ENCODE results near the gene TYW1. TPM values are rescaled to one million over a fixed set of nuclear protein-coding genes. Genes with fewer than 3 reads are reported as not detected.
"Not testable (repeated sequence)": the region's sequence is repeated elsewhere in the genome, so short reads cannot be mapped to it uniquely, and the experiment has no call there.

The TYW1 gene
- total RNA-seq, 1 donor from 2014 or later, result 16.6 TPM

- Mint-ChIP-seq H3K27ac (ENCODE audit: unreplicated experiment) (peak overlapping the region; percentile 98), H3K4me3 (ENCODE audit: unreplicated experiment) (peak overlapping the region; percentile 98)
- Histone ChIP-seq H3K4me3 (ENCODE audit: insufficient read depth, low read depth, low read length) (peak overlapping the region; percentile 88), H3K36me3 (ENCODE audit: insufficient read depth, low read length) (peaks cover 15% of the 10 kb centered on the region), H3K79me2 (ENCODE audit: insufficient read depth, low read length) (peaks cover 38% of the 10 kb centered on the region), H3K4me2 (ENCODE audit: low read length) (peak overlapping the region; percentile 86), H3K27ac (ENCODE audit: low read depth, low read length) (peak overlapping the region; percentile 95), H3K9ac (ENCODE audit: low read length) (peak overlapping the region; percentile 97)
- not testable (repeated sequence) for H2AFZ ChIP-seq (ENCODE audit: low read depth, low read length); H3K27me3 Mint-ChIP-seq (ENCODE audit: low read depth, unreplicated experiment); H3K36me3 Mint-ChIP-seq (ENCODE audit: low read depth, unreplicated experiment); DNase-seq (ENCODE audit: low read depth); H3K4me1 Mint-ChIP-seq (ENCODE audit: low read depth, unreplicated experiment); H3K9me3 ChIP-seq (ENCODE audit: insufficient read depth, low read depth, low read length); H4K20me1 ChIP-seq (ENCODE audit: insufficient read depth, low read length); H3K9me3 Mint-ChIP-seq (ENCODE audit: unreplicated experiment); H3K4me1 ChIP-seq (ENCODE audit: insufficient read depth, low read length); H3K27me3 ChIP-seq (ENCODE audit: insufficient read depth, low read length)
- peak; percentile 32 for FAIRE-seq
Observed at GRCh38 chr7:66994051-66994450, 2.6 kb upstream of the TYW1 start.

GRCh38 chr7:66994691-66995049, 2.0 kb upstream of the TYW1 start:
- H3K9ac ChIP-seq (ENCODE audit: low read length), result peak overlapping the region; percentile 97
- TF ChIP-seq CTCF (IDR thresholded peaks at IDR 0.05; ENCODE audit: insufficient read depth, low read depth, low read length), result peak; percentile 29
- not testable (repeated sequence) for H2AFZ ChIP-seq (ENCODE audit: low read depth, low read length)

GRCh38 chr7:66995050-66995776, 1.4 kb upstream of the TYW1 start, which contains the start of gene SBDS:
Gene SBDS, minus strand, starts transcription at chr7:66995586. Its CDS starts 169 bp downstream, at chr7:66995417.
- peak within 1 kb of the TSS; percentile 88 for H3K4me3 ChIP-seq (ENCODE audit: insufficient read depth, low read depth, low read length)
- not testable (repeated sequence) for H3K27me3 ChIP-seq (ENCODE audit: insufficient read depth, low read length); H3K4me1 Mint-ChIP-seq (ENCODE audit: low read depth, unreplicated experiment); H4K20me1 ChIP-seq (ENCODE audit: insufficient read depth, low read length); H3K4me1 ChIP-seq (ENCODE audit: insufficient read depth, low read length); H3K36me3 Mint-ChIP-seq (ENCODE audit: low read depth, unreplicated experiment); H3K9me3 Mint-ChIP-seq (ENCODE audit: unreplicated experiment); H3K9me3 ChIP-seq (ENCODE audit: insufficient read depth, low read depth, low read length); H3K27me3 Mint-ChIP-seq (ENCODE audit: low read depth, unreplicated experiment)
- H3K36me3 ChIP-seq (ENCODE audit: insufficient read depth, low read length), result peaks cover 15% of the 10 kb centered on the region
- Mint-ChIP-seq H3K27ac (ENCODE audit: unreplicated experiment) (peak within 1 kb of the TSS; percentile 98), H3K4me3 (ENCODE audit: unreplicated experiment) (peak within 1 kb of the TSS; percentile 98)
- DNase-seq (ENCODE audit: low read depth), result peak; percentile 95
- peak within 1 kb of the TSS; percentile 86 for H3K4me2 ChIP-seq (ENCODE audit: low read length)
- peak within 1 kb of the TSS; percentile 95 for H3K27ac ChIP-seq (ENCODE audit: low read depth, low read length)
- peak; percentile 72 for FAIRE-seq
- H2AFZ ChIP-seq (ENCODE audit: low read depth, low read length), result peak within 1 kb of the TSS; percentile 47
- peaks cover 38% of the 10 kb centered on the region for H3K79me2 ChIP-seq (ENCODE audit: insufficient read depth, low read length)
- H3K9ac ChIP-seq (ENCODE audit: low read length), result peak within 1 kb of the TSS; percentile 97

More at GRCh38 chr7:66994691-66995049, 2.0 kb upstream of the TYW1 start:
- Mint-ChIP-seq H3K4me3 (ENCODE audit: unreplicated experiment) (peak overlapping the region; percentile 98), H3K27ac (ENCODE audit: unreplicated experiment) (peak overlapping the region; percentile 98)
- peak overlapping the region; percentile 95 for H3K27ac ChIP-seq (ENCODE audit: low read depth, low read length)
- peaks cover 38% of the 10 kb centered on the region for H3K79me2 ChIP-seq (ENCODE audit: insufficient read depth, low read length)
- not testable (repeated sequence) for H3K9me3 Mint-ChIP-seq (ENCODE audit: unreplicated experiment); H3K4me1 Mint-ChIP-seq (ENCODE audit: low read depth, unreplicated experiment); H4K20me1 ChIP-seq (ENCODE audit: insufficient read depth, low read length); H3K36me3 Mint-ChIP-seq (ENCODE audit: low read depth, unreplicated experiment); H3K4me1 ChIP-seq (ENCODE audit: insufficient read depth, low read length); H3K27me3 ChIP-seq (ENCODE audit: insufficient read depth, low read length); H3K27me3 Mint-ChIP-seq (ENCODE audit: low read depth, unreplicated experiment); H3K9me3 ChIP-seq (ENCODE audit: insufficient read depth, low read depth, low read length)
- H3K4me3 ChIP-seq (ENCODE audit: insufficient read depth, low read depth, low read length), result peak overlapping the region; percentile 88
- H3K36me3 ChIP-seq (ENCODE audit: insufficient read depth, low read length), result peaks cover 15% of the 10 kb centered on the region
- DNase-seq (ENCODE audit: low read depth), result peak; percentile 80
- H3K4me2 ChIP-seq (ENCODE audit: low read length), result peak overlapping the region; percentile 86
- peak; percentile 77 for FAIRE-seq
